RWPE1 (cell line): ENCODE data around the gene PCDHA2.

Experiments
- CTCF ChIA-PET: fragments of 350-600 bp; sonication (Branson Sonifier 250); formaldehyde crosslinking; extraction: SDS; loops from one replicate; lab custom pipeline; 2021; lab: Yijun Ruan, JAX
- POLR2A ChIA-PET: fragments of 400-600 bp; formaldehyde crosslinking; extraction: SDS; loops from one replicate; lab custom pipeline; 2020; ENCODE audit warnings: antibody characterized with exemption; ENCODE audit not compliant: low non-redundant PET; lab: Yijun Ruan, JAX
- DNase-seq: peaks from one replicate; pipeline ENCODE4 v3.0.0; 2012; ENCODE audit warnings: low spot score
- H3K27ac ChIP-seq: fragments of 450-650 bp; 2 replicates; pipeline ENCODE4 v1.5.1; 2017
- CTCF ChIP-seq: fragments of 450-650 bp; conservative IDR thresholded peaks from 2 replicates; pipeline ENCODE4 v1.5.1; 2017; ENCODE audit warnings: low read depth, mild to moderate bottlenecking

Gene PCDHA2

GRCh38 chr5:140835622-140836510 lies 41.2 kb downstream of the PCDHA2 start:
- no peak for TF ChIP-seq CTCF
- ChIA-PET CTCF (interaction anchor here (0.5 kb wide), 2 partner anchors 24 to 387 kb away, joined by 3 to 4 read pairs; partner anchors contain the start of gene PCDHB14), POLR2A (no interaction called here)
- no peak for DNase-seq
- H3K27ac ChIP-seq, result no peak overlapping the region

GRCh38 chr5:140840978-140841962 lies 46.6 kb downstream of the PCDHA2 start, which contains the start of gene PCDHA8:
Gene PCDHA8 (plus strand): TSS chr5:140841187. CDS start chr5:140841322, 135 bp downstream.
- DNase-seq, result peak; percentile 73
- no peak within 1 kb of the TSS for H3K27ac ChIP-seq
- TF ChIP-seq CTCF, result peak; percentile 85
- CTCF ChIA-PET, result interaction anchor here (0.5 to 4.7 kb wide), 41 partner anchors 8 to 1942 kb away, joined by 3 to 123 read pairs (median 4); partner anchors contain the start of genes PCDHA1, PCDHA11, PCDHA12 and PCDHA13
- POLR2A ChIA-PET, result interaction anchor here (0.5 to 1.0 kb wide), 4 partner anchors 18 to 642 kb away, joined by 3 to 6 read pairs (median 4); no protein-coding TSS in a partner anchor

- POLR2A ChIA-PET, result interaction anchor here (0.6 kb wide), 1 partner anchor 16 kb away, joined by 4 read pairs; no protein-coding TSS in a partner anchor
- CTCF ChIA-PET, result interaction anchor here (2.2 to 4.7 kb wide), 2 partner anchors 19 to 26 kb away, joined by 19 to 123 read pairs; partner anchors contain the start of gene PCDHA11
- H3K27ac ChIP-seq, result no peak overlapping the region
- TF ChIP-seq CTCF, result no peak
- DNase-seq, result no peak
Measured at GRCh38 chr5:140842798-140843733, 48.4 kb downstream of the PCDHA2 start.
